PC-3 (cell line): ENCODE data around the gene TAGLN.

Experiments
- EZH2 ChIP-seq: fragments of 300-600 bp; sonication (generic); IDR thresholded peaks from one replicate; pipeline ENCODE4 v1.6.1; 2017; ENCODE audit warnings: antibody characterized with exemption, mild to moderate bottlenecking, low read length; ENCODE audit not compliant: unreplicated experiment
- EZH2phosphoT487 ChIP-seq: fragments of 300-600 bp; sonication (generic); IDR thresholded peaks from 2 replicates; pipeline ENCODE4 v1.6.1; 2018; ENCODE audit warnings: mild to moderate bottlenecking, antibody characterized with exemption, low read length, borderline replicate concordance
- TF ChIP-seq, protein P1 (sequence below): fragments of 300-600 bp; sonication (generic); conservative IDR thresholded peaks from 2 replicates; pipeline ENCODE4 v1.5.1; 2017; ENCODE audit warnings: antibody characterized with exemption, low read depth, mild to moderate bottlenecking, low read length

DNA sequence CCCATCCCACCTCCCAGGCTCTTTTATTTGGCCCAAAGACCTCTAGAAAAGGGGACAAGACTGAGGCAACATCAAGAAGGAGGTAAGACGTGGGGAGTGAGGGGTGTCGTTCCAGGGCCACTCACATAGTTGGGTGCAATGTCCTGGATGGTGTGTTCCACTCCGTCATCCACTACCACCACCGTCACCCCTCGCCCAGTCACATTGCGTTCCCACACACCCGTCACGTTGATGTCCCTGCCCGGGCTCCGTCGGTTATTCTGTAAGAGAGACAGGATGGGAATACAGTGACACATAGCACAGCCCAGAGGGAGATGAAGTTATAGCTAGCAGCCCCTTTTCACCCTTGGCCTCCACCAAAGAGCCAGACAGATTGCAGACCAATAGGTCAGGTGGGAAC lies 28.9 kb downstream of the TAGLN start:
- TF ChIP-seq, protein P1, sequence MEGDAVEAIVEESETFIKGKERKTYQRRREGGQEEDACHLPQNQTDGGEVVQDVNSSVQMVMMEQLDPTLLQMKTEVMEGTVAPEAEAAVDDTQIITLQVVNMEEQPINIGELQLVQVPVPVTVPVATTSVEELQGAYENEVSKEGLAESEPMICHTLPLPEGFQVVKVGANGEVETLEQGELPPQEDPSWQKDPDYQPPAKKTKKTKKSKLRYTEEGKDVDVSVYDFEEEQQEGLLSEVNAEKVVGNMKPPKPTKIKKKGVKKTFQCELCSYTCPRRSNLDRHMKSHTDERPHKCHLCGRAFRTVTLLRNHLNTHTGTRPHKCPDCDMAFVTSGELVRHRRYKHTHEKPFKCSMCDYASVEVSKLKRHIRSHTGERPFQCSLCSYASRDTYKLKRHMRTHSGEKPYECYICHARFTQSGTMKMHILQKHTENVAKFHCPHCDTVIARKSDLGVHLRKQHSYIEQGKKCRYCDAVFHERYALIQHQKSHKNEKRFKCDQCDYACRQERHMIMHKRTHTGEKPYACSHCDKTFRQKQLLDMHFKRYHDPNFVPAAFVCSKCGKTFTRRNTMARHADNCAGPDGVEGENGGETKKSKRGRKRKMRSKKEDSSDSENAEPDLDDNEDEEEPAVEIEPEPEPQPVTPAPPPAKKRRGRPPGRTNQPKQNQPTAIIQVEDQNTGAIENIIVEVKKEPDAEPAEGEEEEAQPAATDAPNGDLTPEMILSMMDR = no peak
- no peak for TF ChIP-seq EZH2
- TF ChIP-seq EZH2phosphoT487 = no peak
